Activated CD4-positive, CD25-positive, alpha-beta regulatory T cell treated with anti-CD3 and anti-CD28 coated beads, Interleukin-2, amount 50 U/mL, for 16 hours (primary cell): ENCODE results near the gene TNS1.
A peak's percentile ranks its signal among the peaks of the same experiment; 100 is the strongest.

ENCODE experiments used
- DNase-seq: peaks from one replicate; pipeline ENCODE4 v3.0.0-alpha.2; 2020; ENCODE audit warnings: low read depth, low spot score

The TNS1 gene

GRCh38 chr2:217998926-217999594 is 3.7 kb downstream of the TNS1 start:
- no peak for DNase-seq

- no peak for DNase-seq
Measured at GRCh38 chr2:217997510-217997909, 5.3 kb downstream of the TNS1 start.

DNA sequence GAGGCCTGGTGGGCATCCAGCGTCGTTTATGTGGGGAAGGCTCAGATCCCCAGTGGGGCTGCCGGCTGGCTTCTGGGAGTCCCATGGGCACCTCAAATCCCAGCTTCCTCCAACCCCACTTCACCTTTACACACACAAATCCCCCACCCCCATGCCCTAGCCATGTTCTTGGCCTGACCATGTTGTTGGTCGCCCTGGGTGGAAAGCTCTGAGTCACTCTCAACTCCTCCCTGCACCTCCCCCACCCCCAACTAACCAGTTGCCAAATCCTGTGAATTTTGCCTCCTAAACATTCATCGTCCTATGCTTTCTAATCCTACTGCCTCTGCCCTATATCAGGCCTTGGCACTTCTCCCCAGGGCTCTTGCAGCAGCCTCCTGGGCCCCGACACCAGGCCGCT is 6.4 kb downstream of the TNS1 start:
- no peak for DNase-seq

DNA sequence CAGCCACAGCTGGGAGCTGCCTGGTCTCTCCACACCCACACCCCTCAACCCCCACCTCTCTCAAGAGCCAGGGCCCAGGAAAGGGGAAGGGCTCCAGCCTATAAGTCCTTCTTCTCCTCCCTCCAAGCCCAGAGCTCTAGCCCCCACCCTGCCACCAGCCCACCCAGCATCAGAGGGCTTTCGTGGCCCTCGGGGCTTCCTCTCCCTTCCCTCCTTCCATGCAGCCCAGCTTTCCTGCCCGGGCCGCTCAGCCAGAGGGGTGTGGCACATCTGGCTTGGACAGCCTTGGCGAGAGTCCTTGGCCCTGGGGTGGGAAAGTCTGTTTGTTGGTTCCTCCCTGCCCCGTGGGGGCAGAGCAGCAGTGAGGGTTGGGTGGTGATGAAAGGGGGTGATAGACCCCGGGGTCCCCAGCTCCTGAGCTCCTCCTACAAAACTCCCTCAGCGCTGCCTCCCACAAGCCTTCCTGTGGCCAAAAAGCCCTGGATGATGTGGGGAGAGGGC is 7.0 kb downstream of the TNS1 start:
- no peak for DNase-seq

- DNase-seq = no peak
Measured at GRCh38 chr2:217994776-217995274, 8.0 kb downstream of the TNS1 start.

DNA sequence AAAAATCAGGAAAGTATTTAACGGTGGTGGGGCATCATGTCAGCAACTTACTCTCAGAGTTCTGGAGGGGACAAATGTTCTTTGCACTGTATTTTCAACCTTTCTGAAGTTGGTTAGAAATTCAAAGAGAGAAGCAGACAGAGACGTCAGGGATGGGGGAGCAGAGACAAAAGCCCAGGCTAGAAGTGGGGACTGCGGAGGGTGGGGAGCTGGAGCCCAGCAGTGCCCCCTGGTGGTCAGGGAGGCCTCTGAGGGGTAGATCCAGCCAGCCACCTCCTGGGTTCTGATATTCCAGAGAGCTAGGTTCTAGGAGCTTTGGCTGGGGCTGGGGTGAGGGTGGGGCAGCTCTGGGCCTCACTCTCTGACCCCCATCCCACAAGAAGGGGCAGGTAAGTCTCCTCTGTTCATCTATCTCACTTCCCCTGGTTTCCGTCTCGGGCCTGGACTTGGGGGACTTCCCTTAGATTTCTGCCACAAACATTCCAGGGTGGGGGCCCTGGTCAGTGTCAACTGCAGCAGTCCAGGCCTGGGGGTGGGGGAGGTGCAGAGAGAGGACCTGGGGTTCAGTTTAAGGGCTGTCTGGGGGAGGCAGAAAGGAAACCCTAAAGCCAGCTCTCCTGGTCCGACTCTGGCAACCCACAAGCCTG is 8.9 kb downstream of the TNS1 start:
- DNase-seq = no peak

DNA sequence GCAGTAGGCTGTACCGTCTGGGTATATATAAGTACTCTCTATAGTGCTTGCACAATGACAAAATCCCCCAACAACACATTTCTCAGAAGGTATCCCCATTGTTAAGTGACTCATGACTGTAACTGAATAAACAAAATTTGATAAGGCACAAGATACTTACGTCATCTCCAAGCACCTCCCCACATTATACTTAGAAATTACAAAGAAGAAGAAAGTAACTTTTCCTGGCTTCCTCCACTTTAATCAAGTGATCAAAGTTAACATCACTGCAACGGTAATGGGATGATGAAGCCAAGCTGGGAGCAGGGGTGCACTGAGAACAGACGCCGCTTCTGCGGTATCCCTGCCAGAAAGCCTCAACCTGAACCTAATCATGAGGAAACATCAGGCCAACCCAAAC is 9.7 kb downstream of the TNS1 start:
- DNase-seq = no peak

DNA sequence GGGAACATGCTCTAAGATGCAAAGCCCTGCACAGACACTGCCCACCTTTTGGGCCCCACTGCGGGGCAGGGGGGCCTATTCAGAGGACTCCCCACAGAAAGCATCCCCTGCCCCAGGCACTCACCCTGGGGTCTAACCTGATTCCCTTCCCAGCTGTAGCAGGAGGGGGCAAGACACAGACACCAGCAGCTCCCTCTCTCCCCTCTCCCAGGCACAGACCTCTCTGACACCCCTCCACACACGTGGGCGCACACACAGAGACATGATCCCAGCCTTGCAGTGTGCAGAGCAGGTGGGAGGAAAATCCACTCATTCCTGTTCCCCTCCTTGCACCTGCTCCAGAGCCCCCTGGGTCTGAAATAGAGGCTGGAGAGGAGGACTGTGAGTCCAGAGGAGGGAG is 10.7 kb downstream of the TNS1 start:
- DNase-seq = no peak

DNA sequence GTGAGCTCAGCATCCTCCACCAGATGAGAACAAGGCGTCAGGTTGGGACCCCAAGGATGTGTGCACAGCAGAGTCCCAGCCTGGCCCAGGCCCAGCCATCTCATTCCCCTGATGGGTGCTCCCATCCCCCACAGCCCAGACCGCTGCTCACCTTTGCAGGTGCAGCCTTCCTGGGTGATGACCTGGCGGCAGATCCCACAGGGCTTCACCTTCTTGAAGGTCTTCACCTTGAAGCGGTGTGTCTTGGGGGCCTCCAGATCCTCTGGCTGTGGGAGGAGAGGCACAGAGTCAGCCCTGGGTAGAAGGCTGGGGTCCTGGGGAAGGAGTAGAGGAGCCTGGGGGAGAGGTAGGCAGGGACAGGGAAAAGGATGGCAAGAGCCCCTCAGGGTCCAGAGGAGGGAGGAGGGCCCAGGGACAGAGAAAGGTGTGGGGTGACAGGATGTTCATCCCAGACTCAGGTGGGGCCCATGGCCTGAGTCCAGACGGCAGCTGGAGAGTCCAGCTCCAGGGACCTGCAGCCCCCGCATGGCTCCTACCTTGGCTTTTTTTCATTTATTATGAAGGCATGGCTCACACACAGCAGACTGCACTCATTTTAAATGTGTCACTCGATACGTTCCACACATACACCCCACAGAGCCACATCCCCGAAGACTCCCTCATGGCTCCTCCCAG is 11.9 kb downstream of the TNS1 start:
- no peak for DNase-seq

DNA sequence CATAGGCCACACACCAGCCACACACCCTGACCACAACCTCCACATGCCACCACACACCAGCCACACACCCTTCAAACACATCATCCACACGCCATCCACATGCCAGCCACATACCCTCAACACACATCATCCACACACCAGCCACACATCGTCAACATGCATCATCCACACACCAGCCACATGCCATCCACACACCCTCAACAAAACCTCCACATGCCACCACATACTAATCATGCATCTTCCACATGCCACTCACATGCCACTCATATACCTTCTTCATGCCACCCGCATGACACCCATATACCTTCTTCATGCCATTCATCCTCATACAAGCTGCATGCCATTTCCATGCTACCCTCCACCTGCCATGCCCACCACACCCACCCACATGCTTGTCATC is 12.4 kb downstream of the TNS1 start:
- DNase-seq = no peak

DNA sequence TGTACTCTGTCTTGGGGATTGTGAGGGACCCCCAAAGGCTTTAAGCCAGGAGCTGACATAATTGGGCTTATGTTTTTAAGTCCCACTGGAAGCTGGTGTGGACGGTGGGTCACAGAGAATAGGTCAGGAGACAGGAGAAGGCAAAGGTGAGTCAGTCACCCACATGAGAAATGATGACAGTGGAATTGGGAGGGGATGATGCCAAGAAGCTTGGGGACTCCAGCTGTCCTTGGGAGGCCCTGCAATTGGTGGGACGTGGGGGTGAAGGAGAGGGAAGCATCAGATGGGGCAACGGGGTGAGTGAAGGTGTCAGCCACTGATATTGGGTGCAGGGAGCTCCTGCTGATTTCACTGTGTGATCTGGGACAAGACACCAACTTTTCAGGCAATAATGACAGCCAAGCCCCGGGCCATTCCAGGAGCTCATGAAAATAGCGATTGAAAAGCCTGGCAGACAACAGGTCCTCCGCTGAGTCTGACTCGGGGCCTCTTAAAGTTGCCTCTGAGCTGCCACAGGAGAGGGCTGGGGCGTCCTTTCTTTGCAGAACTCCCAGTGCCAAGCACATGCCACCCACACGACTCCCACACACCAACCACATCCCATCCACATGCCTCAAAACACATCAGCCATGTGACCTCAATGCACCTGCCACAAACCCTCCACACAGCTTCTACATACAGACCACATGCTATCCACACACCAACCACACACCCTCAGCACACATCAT is 13.4 kb downstream of the TNS1 start:
- DNase-seq = no peak

GRCh38 chr2:217988840-217989204 is 14.0 kb downstream of the TNS1 start:
- DNase-seq = no peak

DNA sequence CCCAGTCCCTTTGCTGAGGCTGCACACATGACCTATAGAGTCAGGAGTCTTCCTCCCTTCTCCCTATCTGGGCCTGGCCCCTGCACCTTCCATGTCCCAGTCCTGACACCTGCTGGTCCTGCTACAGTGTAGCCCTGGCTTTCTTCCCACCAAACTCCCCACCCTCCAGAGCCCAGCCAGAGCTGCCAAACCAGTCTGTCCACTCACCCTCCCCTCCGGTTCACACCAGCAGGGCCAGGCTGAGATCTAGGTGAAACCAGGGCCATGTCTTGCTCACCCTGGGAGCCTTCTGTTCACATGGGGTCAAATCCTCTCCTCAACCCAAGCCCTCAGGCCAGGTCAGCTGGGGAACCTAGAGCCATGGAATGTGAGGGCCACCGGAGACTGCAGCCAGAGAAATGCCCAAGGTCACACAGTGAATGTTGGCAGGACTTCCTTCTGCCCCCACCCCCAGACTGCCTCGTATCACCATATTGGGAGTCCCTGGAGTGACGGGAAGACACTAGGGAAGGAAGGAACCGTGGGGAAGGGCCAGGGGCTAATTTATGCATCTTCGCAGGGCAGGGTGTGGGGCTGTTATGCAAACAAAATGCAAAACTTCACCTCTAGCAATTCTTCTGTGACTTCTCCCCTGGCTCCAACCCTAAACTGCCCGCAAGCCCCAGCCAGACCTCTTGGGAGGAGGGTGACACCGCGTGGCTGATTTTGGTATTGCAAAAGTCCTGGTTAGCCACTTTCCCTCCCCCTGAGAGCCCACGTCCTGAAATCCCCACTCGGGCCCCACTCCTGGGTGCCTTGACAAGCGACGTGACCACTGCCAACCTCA is 14.6 kb downstream of the TNS1 start:
- peak; percentile 30 for DNase-seq

- DNase-seq = no peak
Measured at GRCh38 chr2:217987391-217987790, 15.4 kb downstream of the TNS1 start.

- no peak for DNase-seq
Measured at GRCh38 chr2:217986256-217986961, 16.4 kb downstream of the TNS1 start.

- DNase-seq = no peak
Measured at GRCh38 chr2:217983276-217984233, 19.2 kb downstream of the TNS1 start.

- no peak for DNase-seq
Measured at GRCh38 chr2:217981971-217982370, 20.8 kb downstream of the TNS1 start.

GRCh38 chr2:217981084-217981730 is 21.6 kb downstream of the TNS1 start:
- DNase-seq = no peak

- DNase-seq = no peak
Measured at GRCh38 chr2:217980591-217980990, 22.2 kb downstream of the TNS1 start.
